ENCODE measurements around the gene TOP2A.

TOP2A gene

DNA sequence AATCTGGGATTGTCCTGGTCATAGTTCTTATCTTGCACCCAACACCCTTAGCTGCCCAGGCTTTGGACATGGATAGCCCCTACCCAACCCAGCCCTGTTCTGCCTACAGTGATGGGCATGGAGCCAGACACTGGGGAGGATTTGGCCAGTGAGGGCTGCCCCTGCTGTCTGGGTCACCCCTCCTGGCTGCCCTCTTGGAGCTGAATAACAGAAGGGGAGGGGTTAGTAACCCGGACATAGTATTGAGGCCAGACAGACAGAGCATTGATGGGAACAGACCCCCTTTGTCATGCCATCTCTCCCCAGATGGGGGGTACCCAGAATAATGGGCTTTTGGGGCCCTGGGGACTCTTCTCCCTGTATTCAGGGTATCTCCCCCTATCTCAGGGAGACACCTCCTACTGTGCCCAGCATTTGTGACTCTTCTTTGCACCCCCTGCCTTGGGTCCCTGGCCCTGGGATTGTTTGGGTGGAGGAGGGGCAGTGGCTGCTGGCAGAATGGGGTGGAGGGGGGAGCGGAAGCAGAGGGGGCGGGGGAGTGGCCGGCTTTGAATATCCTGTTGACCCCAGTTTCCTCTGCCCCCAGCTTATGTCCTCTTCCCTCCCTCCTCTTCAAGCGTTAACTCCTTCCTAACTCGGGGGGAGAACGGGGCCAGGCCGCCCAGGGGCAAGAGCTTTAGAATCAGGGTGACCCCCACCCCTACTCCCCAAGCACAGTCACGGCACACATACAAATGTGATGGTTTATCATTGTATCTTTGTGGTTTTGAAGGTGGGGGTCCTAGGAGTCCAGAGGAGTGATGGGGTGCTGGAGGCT, 70.2 kb downstream of the TOP2A start:
- Histone ChIP-seq H3K79me2 (ENCODE audit: insufficient read depth, low read depth) (peaks cover 50% of the 10 kb centered on the region; the same call in 1 of the 2 replicates), H4K20me1 (ENCODE audit: insufficient read depth) (peaks cover 11% of the 10 kb centered on the region; the same call in 1 of the 2 replicates)

DNA sequence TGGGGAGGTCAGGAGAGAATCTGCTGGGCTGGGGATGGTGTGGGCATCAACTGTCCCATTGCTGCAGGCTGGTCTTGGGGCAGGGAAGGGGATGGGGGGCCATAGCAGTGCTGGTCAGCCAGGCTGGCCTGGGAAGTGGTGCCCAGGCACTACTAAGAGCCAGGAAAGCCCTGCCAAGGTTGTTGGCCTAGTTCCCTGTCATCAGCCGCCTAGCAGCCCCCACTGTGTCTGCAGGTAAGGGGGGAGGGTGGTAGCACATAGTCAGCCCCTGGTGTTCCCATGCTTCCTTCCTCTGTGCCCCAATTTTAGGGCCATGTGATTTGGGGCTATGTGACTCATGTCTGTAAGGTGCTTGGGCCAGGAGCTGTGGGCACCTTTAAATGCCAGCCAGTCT, 70.9 kb downstream of the TOP2A start:
- Histone ChIP-seq H3K27ac (no peak overlapping the region), H3K36me3 (ENCODE audit: insufficient read depth) (peaks cover 5% of the 10 kb centered on the region; the same call in 1 of the 2 replicates), H3K4me2 (no peak overlapping the region), H3K9ac (no peak overlapping the region), H3K79me2 (ENCODE audit: insufficient read depth, low read depth) (peaks cover 53% of the 10 kb centered on the region; the same call in 1 of the 2 replicates), H3K4me3 (IDR thresholded peaks at IDR 0.05; ENCODE audit: insufficient read depth, low read depth, low read length) (no peak overlapping the region), H4K20me1 (ENCODE audit: insufficient read depth) (peaks cover 11% of the 10 kb centered on the region; the same call in 1 of the 2 replicates), H2AFZ (ENCODE audit: low read depth) (no peak overlapping the region), H3K27me3 (ENCODE audit: insufficient read depth, low read depth) (no peaks in the 10 kb centered on the region), H3K4me1 (ENCODE audit: low read depth, poor library complexity, severe bottlenecking) (peaks cover 29% of the 10 kb centered on the region)
- TF ChIP-seq, protein P1, sequence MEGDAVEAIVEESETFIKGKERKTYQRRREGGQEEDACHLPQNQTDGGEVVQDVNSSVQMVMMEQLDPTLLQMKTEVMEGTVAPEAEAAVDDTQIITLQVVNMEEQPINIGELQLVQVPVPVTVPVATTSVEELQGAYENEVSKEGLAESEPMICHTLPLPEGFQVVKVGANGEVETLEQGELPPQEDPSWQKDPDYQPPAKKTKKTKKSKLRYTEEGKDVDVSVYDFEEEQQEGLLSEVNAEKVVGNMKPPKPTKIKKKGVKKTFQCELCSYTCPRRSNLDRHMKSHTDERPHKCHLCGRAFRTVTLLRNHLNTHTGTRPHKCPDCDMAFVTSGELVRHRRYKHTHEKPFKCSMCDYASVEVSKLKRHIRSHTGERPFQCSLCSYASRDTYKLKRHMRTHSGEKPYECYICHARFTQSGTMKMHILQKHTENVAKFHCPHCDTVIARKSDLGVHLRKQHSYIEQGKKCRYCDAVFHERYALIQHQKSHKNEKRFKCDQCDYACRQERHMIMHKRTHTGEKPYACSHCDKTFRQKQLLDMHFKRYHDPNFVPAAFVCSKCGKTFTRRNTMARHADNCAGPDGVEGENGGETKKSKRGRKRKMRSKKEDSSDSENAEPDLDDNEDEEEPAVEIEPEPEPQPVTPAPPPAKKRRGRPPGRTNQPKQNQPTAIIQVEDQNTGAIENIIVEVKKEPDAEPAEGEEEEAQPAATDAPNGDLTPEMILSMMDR (conservative IDR thresholded peaks at IDR 0.05; ENCODE audit: low read depth, low read length) = no peak

More for the DNA sequence above, 70.2 kb downstream of the TOP2A start:
- H3K27me3 ChIP-seq (ENCODE audit: insufficient read depth, low read depth) = no peaks in the 10 kb centered on the region
- H3K27ac ChIP-seq = no peak overlapping the region
- peaks cover 31% of the 10 kb centered on the region for H3K4me1 ChIP-seq (ENCODE audit: low read depth, poor library complexity, severe bottlenecking)
- no peak overlapping the region for H3K9ac ChIP-seq
- no peak overlapping the region for H3K4me2 ChIP-seq
- no peak overlapping the region for H2AFZ ChIP-seq (ENCODE audit: low read depth)
- TF ChIP-seq, protein P1 (conservative IDR thresholded peaks at IDR 0.05; ENCODE audit: low read depth, low read length) = no peak
- peaks cover 5% of the 10 kb centered on the region; the same call in 1 of the 2 replicates for H3K36me3 ChIP-seq (ENCODE audit: insufficient read depth)
- H3K4me3 ChIP-seq (IDR thresholded peaks at IDR 0.05; ENCODE audit: insufficient read depth, low read depth, low read length) = no peak overlapping the region

DNA sequence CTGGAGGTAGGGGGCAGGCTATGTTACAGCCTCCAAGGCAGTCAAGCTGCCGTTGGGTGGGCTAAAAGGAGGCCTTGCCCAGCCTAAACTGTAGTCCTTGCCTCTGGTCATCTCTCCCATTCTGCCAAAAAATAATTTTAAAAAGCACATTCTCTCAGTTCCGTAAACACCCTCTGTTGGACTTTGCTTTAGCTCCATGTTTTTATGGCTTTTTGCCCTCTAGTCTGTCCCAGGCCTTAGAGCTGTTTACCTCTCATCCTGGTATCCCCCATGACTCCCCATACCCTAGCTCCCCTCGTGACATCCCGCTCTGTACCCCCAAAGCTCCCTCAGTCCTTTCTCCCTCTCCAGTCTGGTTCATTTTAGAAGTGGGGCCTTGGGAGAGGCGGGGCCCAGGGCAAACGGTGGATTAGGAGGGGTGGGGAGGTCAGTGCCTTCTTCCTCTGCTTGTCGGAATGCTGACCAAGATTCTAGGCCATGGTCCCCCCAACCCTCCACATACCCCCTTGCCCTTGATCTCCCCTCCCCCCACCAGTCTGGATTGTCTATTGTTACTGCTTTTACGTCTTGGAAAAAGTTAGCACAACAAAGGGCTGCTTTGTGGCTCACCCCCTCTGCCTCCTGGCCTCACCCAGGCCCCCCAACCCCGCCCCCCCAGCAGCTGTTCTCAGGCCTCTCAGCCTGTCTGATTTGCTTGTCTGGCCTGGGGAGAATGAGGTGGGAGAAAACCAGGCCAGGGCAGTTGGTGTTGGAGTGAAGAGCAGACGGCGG, 71.5 kb downstream of the TOP2A start:
- no peak overlapping the region for H3K9ac ChIP-seq
- no peak overlapping the region for H3K4me2 ChIP-seq
- H3K4me3 ChIP-seq (IDR thresholded peaks at IDR 0.05; ENCODE audit: insufficient read depth, low read depth, low read length) = no peak overlapping the region
- TF ChIP-seq, protein P1 (conservative IDR thresholded peaks at IDR 0.05; ENCODE audit: low read depth, low read length) = no peak
- no peak overlapping the region for H3K27ac ChIP-seq
- H2AFZ ChIP-seq (ENCODE audit: low read depth) = no peak overlapping the region
- peaks cover 5% of the 10 kb centered on the region; the same call in 1 of the 2 replicates for H3K36me3 ChIP-seq (ENCODE audit: insufficient read depth)
- H4K20me1 ChIP-seq (ENCODE audit: insufficient read depth) = peaks cover 11% of the 10 kb centered on the region; the same call in 1 of the 2 replicates
- peaks cover 55% of the 10 kb centered on the region; the same call in 1 of the 2 replicates for H3K79me2 ChIP-seq (ENCODE audit: insufficient read depth, low read depth)
- H3K27me3 ChIP-seq (ENCODE audit: insufficient read depth, low read depth) = no peaks in the 10 kb centered on the region
- peaks cover 29% of the 10 kb centered on the region for H3K4me1 ChIP-seq (ENCODE audit: low read depth, poor library complexity, severe bottlenecking)

DNA sequence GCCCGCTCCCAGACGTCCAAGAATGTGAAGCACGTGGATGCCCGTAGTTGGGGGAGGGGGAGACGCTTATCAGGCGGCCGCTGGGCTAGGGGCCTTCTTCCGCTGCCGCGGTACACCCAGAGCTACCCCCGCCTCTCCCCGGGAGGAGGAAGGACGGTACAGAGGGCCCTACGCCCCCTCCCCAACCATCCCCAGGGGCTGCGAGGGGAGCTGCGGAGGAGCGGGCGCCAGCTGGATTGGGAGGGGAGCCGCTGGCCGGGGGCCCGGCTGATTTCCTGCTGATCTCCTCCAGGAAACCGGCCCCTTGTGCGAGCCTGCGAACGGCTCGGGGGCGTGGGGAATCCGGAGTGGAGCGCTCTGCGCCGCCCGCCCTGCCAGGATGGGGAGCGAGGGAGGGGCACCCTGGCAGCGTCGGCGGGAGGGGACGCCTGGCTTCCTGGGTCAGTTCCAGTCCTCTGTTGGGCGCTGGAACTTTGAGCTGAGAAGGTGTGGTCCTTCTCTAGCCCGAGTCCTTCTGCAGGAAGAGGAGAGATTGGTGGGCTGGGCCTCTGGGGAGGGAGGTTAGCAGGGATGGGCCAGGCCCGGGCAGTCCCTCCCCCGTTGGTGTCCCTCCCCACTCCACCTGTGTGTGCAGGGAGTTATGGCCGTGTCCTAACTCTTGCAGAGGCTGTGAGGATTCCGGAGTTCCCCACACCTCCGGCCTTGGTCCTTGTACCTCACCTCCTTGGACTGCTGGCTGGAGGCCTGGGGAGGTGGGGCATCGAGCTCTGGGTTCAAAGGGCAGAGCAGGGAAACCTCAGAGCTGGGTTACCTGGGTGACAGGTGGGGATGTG, 72.3 kb downstream of the TOP2A start:
- no peak overlapping the region for H3K9ac ChIP-seq
- no peak overlapping the region for H2AFZ ChIP-seq (ENCODE audit: low read depth)
- no peak overlapping the region for H3K27ac ChIP-seq
- H3K79me2 ChIP-seq (ENCODE audit: insufficient read depth, low read depth) = peaks cover 63% of the 10 kb centered on the region
- no peak overlapping the region for H3K4me2 ChIP-seq
- peaks cover 5% of the 10 kb centered on the region; the same call in 1 of the 2 replicates for H3K36me3 ChIP-seq (ENCODE audit: insufficient read depth)
- no peaks in the 10 kb centered on the region for H3K27me3 ChIP-seq (ENCODE audit: insufficient read depth, low read depth)
- no peak overlapping the region for H3K4me3 ChIP-seq (IDR thresholded peaks at IDR 0.05; ENCODE audit: insufficient read depth, low read depth, low read length)
- TF ChIP-seq, protein P1 (conservative IDR thresholded peaks at IDR 0.05; ENCODE audit: low read depth, low read length) = no peak
- peaks cover 29% of the 10 kb centered on the region for H3K4me1 ChIP-seq (ENCODE audit: low read depth, poor library complexity, severe bottlenecking)
- H4K20me1 ChIP-seq (ENCODE audit: insufficient read depth) = peaks cover 11% of the 10 kb centered on the region; the same call in 1 of the 2 replicates

All from KMS-11 (cell line).